Frontal cortex (tissue), 4 donors: ENCODE measurements around the gene DNAJB1. TPM values are rescaled to one million over a fixed set of nuclear protein-coding genes. Genes with fewer than 3 reads are reported as not detected.
"Not testable (repeated sequence)": the region's sequence is repeated elsewhere in the genome, so short reads cannot be mapped to it uniquely, and the experiment has no call there.

Experiments used
- DNase-seq, 2 donors: peaks; one replicate each; pipeline ENCODE4 v3.0.0; 2012; ENCODE audit warnings: low spot score in 2 of 2
- FAIRE-seq: peaks from 2 replicates; lab custom pipeline; 2012; peaks lifted over from hg19 to GRCh38; lab: Jason Lieb, UNC
- total RNA-seq: library from RNA; depleted of rRNA; stranded (reverse); fragments of >200 nt; gene quantifications from one replicate; pipeline ENCODE4 v1.2.3, GENCODE V29; 2014
- donor health status: control.
- donor health status: control.
- donor health status: control.

DNAJB1 gene
- total RNA-seq, 1 donor from 2014 or later, result 32.6 TPM

DNA sequence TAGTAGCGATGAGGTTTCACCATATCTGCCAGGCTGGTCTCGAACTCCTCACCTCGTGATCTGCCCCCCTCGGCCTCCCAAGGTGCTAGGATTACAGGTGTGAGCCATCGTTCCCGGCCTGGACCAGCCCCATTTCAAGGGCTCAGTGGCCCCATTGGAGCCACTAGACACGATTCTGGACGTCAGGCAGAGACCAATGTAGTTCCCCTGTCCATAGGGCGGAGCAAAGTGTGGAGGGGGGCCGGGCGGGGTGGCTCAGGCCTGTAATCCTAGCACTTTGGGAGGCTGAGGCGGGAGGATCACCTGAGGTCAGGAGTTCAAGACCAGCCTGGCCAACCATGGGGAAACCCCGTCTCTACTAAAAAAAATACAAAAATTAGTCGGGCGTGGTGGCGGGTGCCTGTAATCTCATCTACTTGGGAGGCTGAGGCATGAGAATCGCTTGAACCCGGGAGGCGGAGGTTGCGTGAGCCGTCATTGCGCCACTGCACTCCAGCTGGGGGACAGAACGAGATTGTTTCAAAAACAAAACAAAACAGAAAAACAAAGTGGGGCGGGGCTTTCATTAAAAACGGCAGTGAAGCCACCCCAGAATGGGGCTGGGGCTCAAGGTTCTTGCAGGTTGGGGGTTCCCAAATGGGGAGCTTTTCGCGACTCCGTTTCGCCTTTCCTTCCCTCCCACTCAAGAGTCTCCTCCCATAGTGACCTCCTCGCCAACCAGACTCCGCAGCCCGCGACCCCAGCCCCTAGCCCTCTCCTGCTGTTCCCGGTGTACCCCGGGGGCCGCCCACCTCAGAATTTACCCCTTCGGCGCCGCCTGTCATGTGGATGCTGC is 10.4 kb upstream of the DNAJB1 start:
- FAIRE-seq (no peak), DNase-seq (no peak)

DNA sequence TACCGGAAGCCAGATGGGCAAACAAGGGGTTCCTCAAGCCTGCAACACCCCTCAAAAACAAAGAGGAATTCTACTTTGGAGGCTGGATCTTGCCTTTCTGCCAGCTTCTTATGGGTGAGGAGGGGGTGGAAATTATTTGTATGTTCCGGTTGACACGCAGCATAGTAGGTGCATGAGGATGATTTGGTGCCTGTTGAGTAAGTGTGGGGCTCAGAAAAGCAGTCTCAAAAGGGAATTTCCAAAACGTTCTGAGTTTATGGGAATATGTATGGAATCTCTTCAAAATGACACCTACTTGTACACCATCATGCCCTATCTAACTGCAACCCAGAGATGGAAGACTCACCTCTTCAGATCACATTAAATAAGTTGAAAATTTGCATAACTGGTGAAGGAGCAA is 8.2 kb upstream of the DNAJB1 start:
- DNase-seq, result no peak
- FAIRE-seq, result no peak

GRCh38 chr19:14525729-14526128 is 7.5 kb upstream of the DNAJB1 start:
- DNase-seq (no peak), FAIRE-seq (no peak)

DNA sequence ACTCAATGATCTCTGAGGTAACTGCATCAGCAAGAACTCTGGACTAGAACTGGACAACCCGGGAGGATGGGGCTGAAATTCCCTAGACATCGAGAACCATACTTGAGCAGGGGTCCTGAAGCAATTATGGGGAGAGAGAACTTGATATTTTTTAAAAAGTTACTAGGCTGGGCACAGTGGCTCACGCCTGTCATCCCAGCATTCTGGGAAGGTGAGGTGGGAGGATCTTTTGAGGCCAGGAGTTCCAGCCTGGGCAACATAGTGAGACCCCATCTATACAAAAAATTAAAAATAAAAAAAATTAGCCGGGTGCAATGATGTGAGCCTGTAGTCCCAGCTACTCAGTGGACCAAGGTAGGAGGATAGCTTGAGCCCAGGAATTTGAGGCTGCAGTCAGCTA is 2.3 kb upstream of the DNAJB1 start:
- no peak for FAIRE-seq
- no peak for DNase-seq

DNA sequence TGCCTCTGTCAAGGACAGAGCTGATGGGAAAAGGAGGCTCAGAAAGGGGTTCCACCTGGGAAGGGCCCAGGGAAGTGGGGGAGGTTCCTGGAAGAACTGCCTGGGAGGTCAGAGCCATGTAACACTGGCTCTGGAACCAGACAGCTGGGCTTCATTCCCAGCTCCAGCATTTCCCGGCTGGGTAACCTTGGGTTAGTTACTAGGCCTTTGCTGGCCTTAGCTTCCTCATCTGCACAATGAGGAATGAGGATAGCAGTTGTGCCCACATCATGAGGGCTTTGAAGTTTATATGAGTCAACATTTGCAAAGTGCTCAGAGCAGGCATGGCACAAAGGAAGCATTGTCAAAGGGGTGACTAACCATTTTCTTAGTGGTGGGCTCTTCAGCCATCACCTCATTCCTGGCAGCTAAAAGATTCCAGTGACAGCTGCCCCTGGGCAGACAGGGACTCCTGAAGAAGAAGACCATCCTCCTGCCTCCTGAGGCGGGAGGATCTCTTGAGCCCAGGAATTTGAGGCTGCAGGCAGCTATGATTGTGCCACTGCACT is 1.7 kb upstream of the DNAJB1 start:
- FAIRE-seq, result no peak
- DNase-seq, result no peak

DNA sequence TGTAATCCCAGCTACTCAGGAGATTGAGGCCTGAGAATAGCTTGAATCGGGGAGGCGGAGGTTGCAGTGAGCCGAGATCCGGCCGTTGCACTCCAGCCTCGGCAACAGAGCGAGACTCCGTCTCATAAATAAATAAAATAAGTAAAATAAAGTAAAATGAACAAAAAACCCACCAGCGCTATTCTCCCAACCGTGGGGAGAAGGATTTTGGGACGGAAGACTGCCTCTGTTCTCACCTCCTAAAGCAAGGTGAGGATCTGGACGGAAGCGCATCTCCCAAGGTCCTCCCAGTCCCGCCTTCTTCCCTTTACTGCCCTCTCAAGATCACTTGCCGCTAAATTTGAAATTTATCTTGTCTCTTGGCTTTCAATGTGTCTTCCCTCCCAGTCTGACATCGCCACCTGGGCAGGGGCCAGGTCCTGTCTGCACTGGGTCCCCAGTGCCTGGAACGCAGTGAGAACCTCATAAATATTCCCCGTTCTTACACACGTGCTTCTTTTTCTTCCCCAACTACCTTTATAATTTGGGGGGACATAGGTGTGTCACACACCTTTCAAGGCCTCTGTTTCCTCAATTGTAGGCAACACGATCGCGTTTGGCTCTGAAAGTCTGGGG is 1.2 kb upstream of the DNAJB1 start:
- FAIRE-seq (no peak), DNase-seq (no peak)

DNA sequence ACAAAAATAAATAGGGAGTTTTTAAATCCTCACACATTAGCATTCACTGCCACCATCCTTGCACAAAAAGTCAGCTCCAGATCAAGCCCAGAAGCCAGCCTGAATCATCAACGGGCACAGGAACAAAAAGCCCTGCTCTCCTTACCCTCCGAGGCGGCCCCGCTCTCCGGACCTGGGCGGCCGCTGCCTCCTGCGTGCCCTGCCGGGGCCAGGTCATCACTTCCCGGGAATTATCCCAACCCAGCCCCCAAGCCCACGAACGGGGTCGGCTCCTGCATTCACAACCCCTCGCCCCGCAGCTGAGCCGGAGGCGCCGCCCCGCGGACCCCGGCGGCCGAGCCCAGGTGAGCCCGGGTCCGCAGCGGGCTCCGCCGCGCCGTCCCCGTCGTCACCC is 754 bp downstream of the DNAJB1 start:
- DNase-seq, result no peak
- FAIRE-seq, result no peak

DNA sequence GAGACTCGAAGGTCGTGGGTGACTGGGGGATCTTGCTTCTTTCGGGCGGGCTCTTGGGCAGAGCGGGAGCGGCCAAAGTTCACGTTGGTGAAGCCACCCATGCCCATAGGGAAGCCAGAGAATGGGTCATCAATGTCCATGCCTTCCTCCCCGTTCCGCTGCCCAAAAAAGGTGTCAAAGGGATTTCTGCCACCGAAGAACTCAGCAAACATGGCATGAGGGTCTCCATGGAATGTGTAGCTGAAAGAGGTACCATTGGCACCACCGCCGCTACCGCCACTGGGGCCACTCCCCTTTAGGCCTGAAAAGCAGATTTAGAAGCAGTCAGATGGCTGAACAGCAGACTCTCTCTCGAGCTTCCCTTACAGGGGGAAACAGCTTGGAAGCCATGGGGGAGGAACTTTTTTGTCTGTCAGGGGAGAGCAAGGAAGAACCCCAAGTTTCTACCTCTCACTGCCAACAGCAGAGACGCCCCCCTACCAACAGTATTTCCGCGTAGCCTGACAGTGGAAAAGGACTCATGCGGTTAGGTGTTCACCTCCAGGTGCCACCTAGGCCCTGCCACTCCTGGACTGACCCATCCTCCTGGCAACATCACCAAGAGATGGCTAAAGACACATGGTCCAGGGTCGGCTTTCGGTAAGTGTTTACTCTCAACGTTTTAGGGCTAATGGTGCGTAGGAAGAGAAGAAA is 1.3 kb downstream of the DNAJB1 start:
- no peak for DNase-seq
- no peak for FAIRE-seq

- no peak for FAIRE-seq
These were observed 2.1 kb downstream of the DNAJB1 start for GRCh38 chr19:14516048-14516534.

GRCh38 chr19:14515501-14516047 is 2.6 kb downstream of the DNAJB1 start:
- DNase-seq, result no peak
- FAIRE-seq, result no peak

More at GRCh38 chr19:14516048-14516534, 2.1 kb downstream of the DNAJB1 start:
- no peak for DNase-seq

GRCh38 chr19:14514215-14514863 is 3.9 kb downstream of the DNAJB1 start:
- FAIRE-seq (no peak), DNase-seq (no peak)

GRCh38 chr19:14512406-14512961 is 5.7 kb downstream of the DNAJB1 start:
- DNase-seq (no peak), FAIRE-seq (no peak)

DNA sequence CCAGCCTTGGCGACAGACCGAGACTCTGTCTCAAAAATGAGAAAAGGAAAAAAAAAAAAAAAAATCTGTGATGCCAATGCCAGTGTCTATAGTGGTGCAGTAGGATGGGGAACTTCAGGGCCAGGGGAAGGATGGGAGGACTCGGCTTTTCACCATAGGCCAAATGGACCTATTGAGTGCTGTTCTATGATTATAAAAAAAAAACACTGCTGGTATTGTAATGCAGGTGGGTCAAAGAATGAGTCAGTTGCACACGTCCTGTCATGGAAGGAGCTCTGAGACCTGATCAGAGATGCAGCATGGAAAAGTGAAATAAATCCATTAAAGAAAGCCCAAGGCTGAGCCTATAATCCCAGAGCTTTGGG is 7.0 kb downstream of the DNAJB1 start:
- FAIRE-seq (no peak), DNase-seq (no peak)

DNA sequence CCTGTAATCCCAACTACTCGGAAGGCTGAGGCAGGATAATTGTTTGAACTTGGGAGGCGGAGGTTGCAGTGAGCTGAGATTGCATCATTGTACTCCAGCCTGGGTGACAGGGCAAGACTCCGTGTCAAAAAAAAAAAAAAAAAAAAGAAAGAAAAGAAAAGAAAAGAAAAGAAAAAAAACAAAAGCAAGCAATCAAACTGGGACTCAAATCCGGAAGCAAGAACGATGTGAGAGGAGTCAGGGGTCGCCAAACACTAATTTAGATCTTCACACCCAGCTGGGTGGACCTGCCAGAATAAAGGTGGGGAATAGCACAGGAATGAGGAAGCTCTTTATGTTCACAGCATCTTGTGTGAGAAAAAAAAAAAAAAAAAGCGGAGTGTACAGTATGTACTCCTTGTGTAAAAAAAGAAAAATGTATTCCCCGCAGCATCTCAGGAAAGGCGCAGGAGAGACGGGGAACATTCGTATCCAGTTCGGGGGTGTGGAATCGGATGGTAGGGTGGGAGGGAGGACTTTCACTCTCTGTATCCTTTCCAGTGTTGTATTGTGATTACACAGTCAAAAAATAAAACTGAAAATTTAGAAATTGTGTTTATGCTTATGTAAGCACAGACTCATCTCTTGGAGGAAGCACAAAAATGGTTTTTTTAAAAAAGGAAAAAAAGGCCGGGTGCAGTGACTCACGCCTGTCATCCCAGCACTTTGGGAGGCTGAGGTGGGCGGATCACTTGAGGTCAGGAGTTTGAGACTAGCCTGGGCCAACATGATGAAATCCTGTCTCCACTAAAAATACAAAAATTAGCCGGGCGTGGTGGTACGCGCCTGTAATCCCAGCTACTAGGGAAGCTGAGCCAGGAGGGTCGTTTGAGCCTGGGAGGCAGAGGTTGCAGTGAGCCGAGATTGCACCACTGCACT is 7.6 kb downstream of the DNAJB1 start:
- no peak for FAIRE-seq
- no peak for DNase-seq

GRCh38 chr19:14507704-14508542 is 10.3 kb downstream of the DNAJB1 start:
- FAIRE-seq, result no peak

DNA sequence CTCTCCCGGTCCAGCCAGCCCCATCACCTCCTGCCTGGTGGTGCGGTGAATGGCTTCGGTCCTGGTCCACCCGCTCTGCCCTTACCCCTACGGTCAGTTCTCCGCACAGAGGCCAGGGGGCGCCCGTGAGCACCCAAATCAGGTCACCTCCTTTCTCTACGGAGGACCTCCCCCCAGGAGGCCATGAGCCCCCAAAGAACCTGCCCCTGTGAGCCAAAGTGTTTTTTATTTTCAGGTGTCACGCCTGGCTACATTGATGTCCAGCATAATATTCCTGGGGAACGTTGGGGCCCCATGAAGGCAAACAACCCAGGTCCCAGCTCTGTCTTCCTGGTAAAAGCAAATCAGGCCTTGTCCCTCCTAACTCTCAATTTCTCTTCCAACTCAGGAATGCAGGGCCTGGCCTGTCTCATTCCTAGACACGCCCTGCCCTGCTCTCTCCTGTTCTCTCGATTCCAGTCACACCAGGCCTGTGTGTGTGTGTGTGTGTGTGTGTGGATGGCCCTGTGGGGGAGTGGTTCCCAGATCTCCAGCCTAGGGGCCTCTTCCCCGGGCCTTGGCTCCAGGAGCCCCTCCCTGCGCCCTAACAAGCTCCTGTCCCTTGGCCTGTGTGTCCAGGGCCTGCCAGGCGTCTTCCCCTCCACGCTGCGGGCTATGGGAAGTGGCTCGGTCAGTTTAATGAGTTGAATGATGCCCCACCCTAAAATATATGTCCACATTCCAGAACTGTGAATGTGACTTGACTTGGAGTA is 12.5 kb downstream of the DNAJB1 start:
- FAIRE-seq (no peak), DNase-seq (no peak)

More at GRCh38 chr19:14507704-14508542, 10.3 kb downstream of the DNAJB1 start:
- DNase-seq, result no peak

DNA sequence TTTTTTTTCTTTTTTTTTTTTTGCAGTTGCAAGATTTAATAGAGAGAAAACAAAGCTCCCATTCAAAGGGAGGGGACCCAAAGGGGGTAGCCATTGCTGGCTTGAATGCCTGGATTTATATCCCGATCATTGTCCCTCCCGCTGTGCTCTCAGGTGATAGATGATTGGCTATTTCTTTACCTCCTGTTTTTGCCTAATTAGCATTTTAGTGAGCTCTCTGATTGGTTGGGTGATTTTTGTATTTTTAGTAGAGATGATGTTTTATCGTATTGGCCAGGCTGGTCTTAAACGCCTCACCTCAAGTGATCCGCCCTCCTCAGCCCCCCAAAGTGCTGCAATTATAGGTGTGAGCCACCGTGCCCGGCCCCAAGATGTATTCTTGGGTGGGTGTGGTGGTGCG is 13.6 kb downstream of the DNAJB1 start:
- not testable (repeated sequence) for DNase-seq, FAIRE-seq
